ENCODE results near the gene ARHGAP6. TPM values are rescaled to one million over a fixed set of nuclear protein-coding genes. Genes with fewer than 3 reads are reported as not detected.

The ARHGAP6 gene
- total and polyA plus RNA-seq, 2 of the 13 experiments (the other 11 are each of a cell fraction or from before 2014, with no cell fraction given): 0.11 TPM; not detected in 1

GRCh38 chrX:11420851-11421250 lies 244.9 kb downstream of the ARHGAP6 start (continued):
- TF ChIP-seq, protein P1, sequence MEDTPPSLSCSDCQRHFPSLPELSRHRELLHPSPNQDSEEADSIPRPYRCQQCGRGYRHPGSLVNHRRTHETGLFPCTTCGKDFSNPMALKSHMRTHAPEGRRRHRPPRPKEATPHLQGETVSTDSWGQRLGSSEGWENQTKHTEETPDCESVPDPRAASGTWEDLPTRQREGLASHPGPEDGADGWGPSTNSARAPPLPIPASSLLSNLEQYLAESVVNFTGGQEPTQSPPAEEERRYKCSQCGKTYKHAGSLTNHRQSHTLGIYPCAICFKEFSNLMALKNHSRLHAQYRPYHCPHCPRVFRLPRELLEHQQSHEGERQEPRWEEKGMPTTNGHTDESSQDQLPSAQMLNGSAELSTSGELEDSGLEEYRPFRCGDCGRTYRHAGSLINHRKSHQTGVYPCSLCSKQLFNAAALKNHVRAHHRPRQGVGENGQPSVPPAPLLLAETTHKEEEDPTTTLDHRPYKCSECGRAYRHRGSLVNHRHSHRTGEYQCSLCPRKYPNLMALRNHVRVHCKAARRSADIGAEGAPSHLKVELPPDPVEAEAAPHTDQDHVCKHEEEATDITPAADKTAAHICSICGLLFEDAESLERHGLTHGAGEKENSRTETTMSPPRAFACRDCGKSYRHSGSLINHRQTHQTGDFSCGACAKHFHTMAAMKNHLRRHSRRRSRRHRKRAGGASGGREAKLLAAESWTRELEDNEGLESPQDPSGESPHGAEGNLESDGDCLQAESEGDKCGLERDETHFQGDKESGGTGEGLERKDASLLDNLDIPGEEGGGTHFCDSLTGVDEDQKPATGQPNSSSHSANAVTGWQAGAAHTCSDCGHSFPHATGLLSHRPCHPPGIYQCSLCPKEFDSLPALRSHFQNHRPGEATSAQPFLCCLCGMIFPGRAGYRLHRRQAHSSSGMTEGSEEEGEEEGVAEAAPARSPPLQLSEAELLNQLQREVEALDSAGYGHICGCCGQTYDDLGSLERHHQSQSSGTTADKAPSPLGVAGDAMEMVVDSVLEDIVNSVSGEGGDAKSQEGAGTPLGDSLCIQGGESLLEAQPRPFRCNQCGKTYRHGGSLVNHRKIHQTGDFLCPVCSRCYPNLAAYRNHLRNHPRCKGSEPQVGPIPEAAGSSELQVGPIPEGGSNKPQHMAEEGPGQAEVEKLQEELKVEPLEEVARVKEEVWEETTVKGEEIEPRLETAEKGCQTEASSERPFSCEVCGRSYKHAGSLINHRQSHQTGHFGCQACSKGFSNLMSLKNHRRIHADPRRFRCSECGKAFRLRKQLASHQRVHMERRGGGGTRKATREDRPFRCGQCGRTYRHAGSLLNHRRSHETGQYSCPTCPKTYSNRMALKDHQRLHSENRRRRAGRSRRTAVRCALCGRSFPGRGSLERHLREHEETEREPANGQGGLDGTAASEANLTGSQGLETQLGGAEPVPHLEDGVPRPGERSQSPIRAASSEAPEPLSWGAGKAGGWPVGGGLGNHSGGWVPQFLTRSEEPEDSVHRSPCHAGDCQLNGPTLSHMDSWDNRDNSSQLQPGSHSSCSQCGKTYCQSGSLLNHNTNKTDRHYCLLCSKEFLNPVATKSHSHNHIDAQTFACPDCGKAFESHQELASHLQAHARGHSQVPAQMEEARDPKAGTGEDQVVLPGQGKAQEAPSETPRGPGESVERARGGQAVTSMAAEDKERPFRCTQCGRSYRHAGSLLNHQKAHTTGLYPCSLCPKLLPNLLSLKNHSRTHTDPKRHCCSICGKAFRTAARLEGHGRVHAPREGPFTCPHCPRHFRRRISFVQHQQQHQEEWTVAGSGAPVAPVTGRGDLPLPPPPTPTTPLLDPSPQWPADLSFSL (CRISPR knock-in tag; IDR thresholded peaks at IDR 0.05): no peak

- ATAC-seq: no peak
- Histone ChIP-seq H3K27ac (ENCODE audit: extremely low read length, insufficient read depth, low read length) (no peak overlapping the region), H3K36me3 (replicated peaks in 1 of 2; ENCODE audit: control insufficient read depth in 1 of 2, insufficient read depth in 2 of 2, low read length in 2 of 2) (no peaks in the 10 kb centered on the region), H3K27me3 (ENCODE audit: control insufficient read depth in 1 of 2, insufficient read depth in 2 of 2, low read length in 2 of 2) (no peaks in the 10 kb centered on the region), H3K4me3 (replicated peaks in 1 of 3; ENCODE audit: insufficient read depth in 1 of 3, low read depth in 2 of 3, low read length in 3 of 3) (no peak overlapping the region), H3K79me2 (ENCODE audit: insufficient read depth, low read length) (no peaks in the 10 kb centered on the region), H3K9ac (ENCODE audit: insufficient read depth, low read depth, low read length) (no peak overlapping the region), H3K9me3 (ENCODE audit: low read length) (no peaks in the 10 kb centered on the region), H3K4me2 (ENCODE audit: low read depth, low read length) (no peak overlapping the region), H2AFZ (ENCODE audit: low read length) (no peak overlapping the region), H4K20me1 (ENCODE audit: insufficient read depth, low read length) (no peaks in the 10 kb centered on the region), H3K4me1 (ENCODE audit: insufficient read depth, low read length) (no peaks in the 10 kb centered on the region)
- ChIA-PET POLR2A (no interaction called here), CTCF (ENCODE audit: low intra/inter-chr PET ratio, low total read pairs) (no interaction called here)
- no TSS peak for BruUV-seq (replicated peaks)
- FAIRE-seq: no peak
- in situ Hi-C loops (cut with HindIII; ENCODE audit: extremely low pct_ligation_motif_present, low pct_unique_long_range_greater_than_20kb) (no loop called here), intact Hi-C loops (cut with micrococcal nuclease; ENCODE audit: unreplicated experiment) (no loop called here)
- no peak for DNase-seq (ENCODE audit: low spot score)
- WGBS (ENCODE audit: low lambda C conversion rate): 0% methylated on average over 2 of the region's 6 CpGs
- no peak for TF ChIP-seq STAT5B (CRISPR knock-in tag; IDR thresholded peaks at IDR 0.05)
- TF ChIP-seq, protein P2, sequence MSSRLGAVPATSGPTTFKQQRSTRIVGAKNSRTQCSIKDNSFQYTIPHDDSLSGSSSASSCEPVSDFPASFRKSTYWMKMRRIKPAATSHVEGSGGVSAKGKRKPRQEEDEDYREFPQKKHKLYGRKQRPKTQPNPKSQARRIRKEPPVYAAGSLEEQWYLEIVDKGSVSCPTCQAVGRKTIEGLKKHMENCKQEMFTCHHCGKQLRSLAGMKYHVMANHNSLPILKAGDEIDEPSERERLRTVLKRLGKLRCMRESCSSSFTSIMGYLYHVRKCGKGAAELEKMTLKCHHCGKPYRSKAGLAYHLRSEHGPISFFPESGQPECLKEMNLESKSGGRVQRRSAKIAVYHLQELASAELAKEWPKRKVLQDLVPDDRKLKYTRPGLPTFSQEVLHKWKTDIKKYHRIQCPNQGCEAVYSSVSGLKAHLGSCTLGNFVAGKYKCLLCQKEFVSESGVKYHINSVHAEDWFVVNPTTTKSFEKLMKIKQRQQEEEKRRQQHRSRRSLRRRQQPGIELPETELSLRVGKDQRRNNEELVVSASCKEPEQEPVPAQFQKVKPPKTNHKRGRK (CRISPR knock-in tag; IDR thresholded peaks at IDR 0.05): no peak
- TF ChIP-seq ZNF260 (CRISPR knock-in tag; IDR thresholded peaks at IDR 0.05; ENCODE audit: borderline replicate concordance, low read depth): no peak
- TF ChIP-seq PAXIP1 (CRISPR knock-in tag; conservative IDR thresholded peaks at IDR 0.05): no peak
- TF ChIP-seq RFX5 (IDR thresholded peaks at IDR 0.05; ENCODE audit: low read depth, low read length): no peak
- no peak for TF ChIP-seq NFIC (IDR thresholded peaks at IDR 0.05; ENCODE audit: low read length)
- TF ChIP-seq KMT2B (CRISPR knock-in tag; IDR thresholded peaks at IDR 0.05): no peak
- TF ChIP-seq IRX3 (CRISPR knock-in tag; IDR thresholded peaks at IDR 0.05; ENCODE audit: borderline replicate concordance, low read depth): no peak
- TF ChIP-seq MEIS2 (CRISPR knock-in tag; IDR thresholded peaks at IDR 0.05): no peak
- TF ChIP-seq CEBPB (IDR thresholded peaks at IDR 0.05; ENCODE audit: borderline replicate concordance, low read depth, low read length): no peak
- TF ChIP-seq ZNF337 (CRISPR knock-in tag; IDR thresholded peaks at IDR 0.05; ENCODE audit: borderline replicate concordance, low read depth): no peak
- TF ChIP-seq GTF2F1 (IDR thresholded peaks at IDR 0.05; ENCODE audit: low read length): no peak
Observed at GRCh38 chrX:11419102-11419501, 246.6 kb downstream of the ARHGAP6 start.

All from HepG2 (cell line).